NCI-H2107 (cell line): ENCODE measurements around the gene MAMDC4.
"Not testable (repeated sequence)": the region's sequence is repeated elsewhere in the genome, so short reads cannot be mapped to it uniquely, and the experiment has no call there.

Experiments used
- DNase-seq: peaks from one replicate; lab custom pipeline; 2025; lab: John Stamatoyannopoulos, UW

The MAMDC4 gene

GRCh38 chr9:136851941-136852663, at the start of gene MAMDC4:
TSS of gene MAMDC4 (plus strand) at chr9:136852346. CDS start at chr9:136852417, 71 bp downstream.
- no peak for DNase-seq

- DNase-seq: not testable (repeated sequence)
These were observed 49.1 kb upstream of the MAMDC4 start for GRCh38 chr9:136803009-136803550.

- DNase-seq: no peak
These were observed 48.3 kb upstream of the MAMDC4 start for GRCh38 chr9:136803551-136804508.

GRCh38 chr9:136804509-136805206, 47.5 kb upstream of the MAMDC4 start:
- no peak for DNase-seq

- DNase-seq: no peak
These were observed 46.9 kb upstream of the MAMDC4 start for GRCh38 chr9:136805207-136805740.

GRCh38 chr9:136806067-136806466, 46.1 kb upstream of the MAMDC4 start:
- no peak for DNase-seq

GRCh38 chr9:136806631-136807201, 45.4 kb upstream of the MAMDC4 start:
- DNase-seq: no peak

GRCh38 chr9:136807281-136808074, 44.7 kb upstream of the MAMDC4 start, which contains the start of gene RABL6:
TSS of gene RABL6 (plus strand) at chr9:136807948. CDS start at chr9:136808197, 249 bp downstream.
- peak; percentile 73 for DNase-seq

- DNase-seq: no peak
These were observed 43.9 kb upstream of the MAMDC4 start for GRCh38 chr9:136808075-136808805.

GRCh38 chr9:136808806-136809158, 43.4 kb upstream of the MAMDC4 start:
- no peak for DNase-seq

GRCh38 chr9:136814725-136815421, 37.3 kb upstream of the MAMDC4 start:
- no peak for DNase-seq

GRCh38 chr9:136815422-136815782, 36.7 kb upstream of the MAMDC4 start:
- DNase-seq: no peak

- DNase-seq: no peak
These were observed 30.9 kb upstream of the MAMDC4 start for GRCh38 chr9:136820971-136821825.

GRCh38 chr9:136821826-136822544, 30.2 kb upstream of the MAMDC4 start:
- no peak for DNase-seq

GRCh38 chr9:136823136-136824046, 28.8 kb upstream of the MAMDC4 start:
- no peak for DNase-seq

GRCh38 chr9:136824496-136825225, 27.5 kb upstream of the MAMDC4 start:
- no peak for DNase-seq
